NCI-H748 (cell line): ENCODE data around the gene DCAF8.
"Not testable (repeated sequence)": the region's sequence is repeated elsewhere in the genome, so short reads cannot be mapped to it uniquely, and the experiment has no call there.

Source experiments
- DNase-seq: peaks from one replicate; lab custom pipeline; 2025; ENCODE audit not compliant: unreplicated experiment; lab: John Stamatoyannopoulos, UW

The DCAF8 gene

DNA sequence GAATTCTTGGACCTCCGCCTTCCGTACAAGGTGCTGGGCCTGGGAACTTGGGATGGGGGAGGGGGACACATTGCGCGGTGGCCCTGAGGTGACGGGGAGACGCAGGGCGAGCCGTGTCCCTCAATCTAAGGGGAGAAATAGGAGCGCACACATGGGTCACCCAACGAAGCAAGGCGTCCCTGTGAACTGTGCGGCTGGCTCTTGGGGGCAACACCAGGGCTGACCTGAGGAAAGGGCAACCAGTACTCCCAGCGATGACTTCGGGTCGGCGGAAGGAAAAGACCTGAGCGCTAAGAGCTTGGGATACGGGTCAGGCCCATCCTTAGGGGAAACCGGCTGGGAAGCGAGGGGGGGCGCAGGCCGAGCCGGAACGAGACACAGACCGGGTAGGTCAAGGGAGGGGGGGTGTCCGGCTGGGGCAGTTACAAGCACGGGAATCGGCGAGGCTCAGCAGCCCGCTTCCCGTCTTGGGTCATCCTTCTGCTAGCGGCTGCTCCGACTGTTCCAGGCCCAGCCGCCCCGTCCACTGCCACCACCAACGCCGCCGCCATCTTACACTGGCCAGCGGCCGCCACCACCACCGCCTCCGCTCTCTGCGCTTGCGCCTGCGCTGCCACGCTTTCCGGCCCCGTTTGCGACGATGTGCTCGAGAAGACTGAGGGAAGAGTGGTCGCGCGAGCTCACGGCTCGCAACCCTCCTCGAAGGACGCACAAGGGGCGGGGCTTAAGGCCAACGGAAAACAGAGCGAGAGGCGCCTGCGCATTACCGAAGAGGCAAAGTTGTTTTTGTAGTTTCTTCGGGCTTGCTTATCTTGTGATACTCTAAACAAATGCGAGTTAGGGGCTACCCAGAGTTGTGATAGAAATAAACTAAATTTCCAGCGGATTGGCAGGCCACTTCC, at the start of gene DCAF8:
Gene DCAF8 (minus strand): TSS at position 657 of the 902 bp plus-strand sequence. CDS start 18,541 bp downstream, outside the sequence.
- DNase-seq: peak; percentile 98

DNA sequence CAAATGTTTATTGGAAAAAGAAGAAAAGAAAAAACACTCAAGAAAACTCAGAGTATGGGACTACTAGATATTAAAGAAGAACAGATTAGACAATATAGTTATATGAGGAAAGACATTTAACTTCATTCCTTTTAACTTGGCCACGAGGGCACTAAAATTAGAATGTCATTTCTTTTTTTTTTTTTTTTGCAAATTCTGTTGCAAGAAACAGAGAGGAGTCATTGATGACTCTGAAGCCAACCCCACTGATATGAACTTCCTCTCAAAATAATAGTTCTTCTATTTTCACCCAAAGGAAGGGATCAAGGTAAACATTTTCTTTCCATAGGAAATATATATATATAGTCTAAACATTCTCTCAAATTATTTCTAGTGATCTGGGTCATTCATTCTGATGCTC, 47.2 kb upstream of the DCAF8 start:
- no peak for DNase-seq

DNA sequence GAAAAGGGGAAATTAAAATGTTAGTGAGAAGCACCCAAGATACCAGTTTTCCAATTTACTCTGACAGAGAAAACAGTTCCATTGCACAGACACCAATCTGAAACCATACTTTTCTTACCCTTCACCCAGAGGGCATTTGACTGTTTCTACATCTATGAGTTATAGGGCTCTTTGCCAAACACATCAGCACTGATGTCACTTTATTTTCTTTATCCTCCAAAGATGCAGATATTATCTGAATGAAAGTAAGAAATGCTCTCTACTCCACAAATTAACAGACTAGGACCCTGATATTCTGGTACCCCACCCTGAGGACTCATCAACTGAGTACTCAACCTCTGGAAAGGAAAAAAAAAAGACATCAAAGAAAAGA, 46.8 kb upstream of the DCAF8 start:
- DNase-seq: no peak

DNA sequence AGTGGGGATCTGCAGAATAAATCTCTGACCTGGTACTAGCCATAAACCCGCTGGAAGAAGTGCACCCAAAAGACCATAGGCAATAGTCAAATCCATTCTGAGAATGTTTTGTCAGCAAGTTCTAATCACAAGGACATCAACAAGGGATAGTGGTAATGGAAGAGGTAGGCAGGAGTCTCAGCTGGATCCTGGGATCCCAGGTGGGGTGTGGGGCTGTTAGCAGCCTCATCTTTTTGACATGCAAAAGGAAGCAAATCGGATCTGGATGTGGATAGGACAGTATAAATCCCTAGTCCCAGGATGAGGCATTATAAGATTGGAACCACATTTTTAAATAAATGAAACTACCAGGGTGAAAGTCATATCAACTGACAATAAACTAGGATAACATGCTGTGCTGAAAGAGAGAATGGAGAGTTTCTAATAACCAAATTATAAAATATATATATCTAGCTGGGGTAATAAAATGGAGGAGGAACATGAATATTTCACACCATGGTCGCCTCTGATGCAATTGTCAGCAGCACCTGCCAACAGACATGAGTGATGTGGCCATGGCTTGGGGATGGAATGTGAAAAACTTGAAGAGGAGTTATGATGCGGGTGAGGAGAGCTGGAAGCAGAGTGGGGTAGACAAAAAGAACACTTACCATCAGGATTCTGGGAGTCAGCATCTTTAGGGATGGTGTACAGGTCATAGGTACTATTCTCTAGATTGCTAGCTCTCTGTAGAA, 46.3 kb upstream of the DCAF8 start:
- no peak for DNase-seq

DNA sequence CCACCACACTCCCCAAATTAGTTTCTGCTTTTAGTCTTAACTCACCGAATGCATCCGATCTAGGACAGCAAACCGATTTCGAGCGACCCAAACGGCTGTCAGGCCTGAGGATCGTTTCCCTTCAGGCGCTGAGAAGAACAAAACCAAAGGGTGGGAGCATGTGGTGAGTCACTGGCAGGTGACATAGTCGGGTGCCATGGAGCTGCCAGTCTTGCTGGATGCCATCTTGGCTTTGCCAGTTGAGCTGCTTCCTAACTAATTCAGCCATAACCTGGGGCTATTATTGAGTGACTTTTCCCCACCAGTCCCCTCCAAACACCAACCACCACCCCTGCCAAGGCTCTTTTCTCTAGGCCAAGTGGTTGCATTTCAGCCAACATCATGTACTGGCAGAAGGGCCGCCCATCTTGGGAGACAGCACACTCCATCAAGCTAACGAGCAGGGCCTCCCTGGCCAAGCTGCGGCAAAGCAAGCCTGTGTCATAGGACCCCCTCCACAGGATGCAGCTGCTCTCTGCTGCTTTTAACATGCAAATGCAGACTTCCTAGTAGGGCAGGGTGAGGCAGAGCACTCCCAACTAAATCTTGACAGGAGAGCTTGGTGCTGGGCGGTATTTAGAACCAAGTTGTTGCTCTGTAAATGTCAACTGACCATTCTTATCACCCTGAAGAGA, 44.9 kb upstream of the DCAF8 start:
- no peak for DNase-seq

DNA sequence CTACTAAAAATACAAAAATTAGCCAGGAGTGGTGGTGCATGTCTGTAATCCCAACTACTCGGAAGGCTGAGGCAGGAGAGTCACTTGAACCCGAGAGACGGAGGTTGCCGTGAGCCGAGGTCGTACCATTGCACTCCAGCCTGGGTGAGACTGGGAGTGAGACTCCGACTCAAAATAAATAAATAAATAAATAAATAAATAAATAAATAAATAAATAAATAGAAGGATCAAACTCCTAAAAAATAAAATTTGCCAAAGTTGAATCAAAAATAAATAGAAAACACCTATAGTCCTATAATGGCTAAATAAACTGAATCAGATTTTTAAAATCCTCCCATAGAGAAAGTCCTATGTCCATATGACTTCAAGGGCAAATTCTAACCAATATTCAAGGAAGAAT, 37.8 kb upstream of the DCAF8 start:
- DNase-seq: no peak

DNA sequence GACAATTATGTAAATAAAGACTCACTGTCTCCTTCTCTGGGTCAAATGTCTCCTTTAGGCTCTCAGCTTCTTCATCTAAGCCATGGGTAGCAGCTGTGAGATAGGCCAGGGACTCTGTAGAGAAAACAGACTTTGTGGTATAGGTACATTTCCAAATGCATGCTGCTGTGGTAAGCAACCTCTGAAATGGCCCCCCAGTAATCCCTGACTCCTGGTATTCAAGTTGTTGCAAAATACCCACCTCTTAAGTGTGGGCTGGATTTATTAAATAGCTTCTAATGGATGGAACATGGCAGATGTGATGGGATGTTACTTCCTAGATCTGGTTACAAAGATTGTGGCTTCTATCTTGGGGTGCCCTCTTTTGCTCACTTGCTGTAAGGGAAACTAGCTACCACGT, 33.7 kb upstream of the DCAF8 start:
- DNase-seq: no peak

DNA sequence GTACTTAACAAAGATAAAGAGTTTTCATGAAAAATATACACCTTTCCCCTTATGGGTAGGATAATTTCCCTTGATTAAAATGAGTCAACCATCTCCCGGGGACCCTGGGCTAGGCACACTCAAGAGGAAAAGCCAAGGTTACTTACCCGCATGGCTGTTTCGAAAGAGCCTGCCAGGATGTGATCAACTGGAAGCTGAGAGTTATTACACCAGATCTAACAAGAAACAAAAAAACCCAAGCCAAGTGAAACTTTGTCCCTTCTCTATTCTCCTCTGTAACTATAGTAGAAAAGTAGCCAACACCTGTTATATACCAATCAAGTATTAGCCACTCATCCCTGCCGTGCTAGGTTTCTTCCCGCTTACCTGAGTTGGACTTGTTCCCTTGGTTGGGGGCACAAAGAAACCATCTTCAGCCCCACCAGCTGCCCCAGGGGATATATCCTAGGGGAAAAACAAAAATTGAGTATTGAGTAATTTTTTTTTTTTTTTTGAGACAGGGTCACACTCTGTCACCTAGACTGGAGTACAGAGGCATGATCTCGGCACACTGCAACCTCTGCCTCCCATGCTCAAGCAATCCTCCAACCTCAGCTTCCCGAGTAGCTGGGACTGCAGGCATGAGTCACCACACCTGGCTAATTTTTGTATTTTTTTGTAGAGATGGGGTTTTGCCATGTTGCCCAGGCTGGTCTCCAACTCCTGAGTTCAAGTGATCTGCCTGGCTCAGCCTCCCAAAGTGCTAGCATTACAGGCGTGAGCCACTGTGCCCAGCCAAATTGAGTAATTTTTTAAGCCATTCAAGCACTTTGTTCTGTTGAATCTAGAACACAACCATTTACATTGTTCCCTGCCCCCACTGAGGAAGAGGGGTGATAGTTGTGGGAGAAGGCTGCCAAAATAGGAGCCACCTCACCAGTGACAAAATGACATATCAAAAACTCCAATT, 30.9 kb upstream of the DCAF8 start:
- no peak for DNase-seq

DNA sequence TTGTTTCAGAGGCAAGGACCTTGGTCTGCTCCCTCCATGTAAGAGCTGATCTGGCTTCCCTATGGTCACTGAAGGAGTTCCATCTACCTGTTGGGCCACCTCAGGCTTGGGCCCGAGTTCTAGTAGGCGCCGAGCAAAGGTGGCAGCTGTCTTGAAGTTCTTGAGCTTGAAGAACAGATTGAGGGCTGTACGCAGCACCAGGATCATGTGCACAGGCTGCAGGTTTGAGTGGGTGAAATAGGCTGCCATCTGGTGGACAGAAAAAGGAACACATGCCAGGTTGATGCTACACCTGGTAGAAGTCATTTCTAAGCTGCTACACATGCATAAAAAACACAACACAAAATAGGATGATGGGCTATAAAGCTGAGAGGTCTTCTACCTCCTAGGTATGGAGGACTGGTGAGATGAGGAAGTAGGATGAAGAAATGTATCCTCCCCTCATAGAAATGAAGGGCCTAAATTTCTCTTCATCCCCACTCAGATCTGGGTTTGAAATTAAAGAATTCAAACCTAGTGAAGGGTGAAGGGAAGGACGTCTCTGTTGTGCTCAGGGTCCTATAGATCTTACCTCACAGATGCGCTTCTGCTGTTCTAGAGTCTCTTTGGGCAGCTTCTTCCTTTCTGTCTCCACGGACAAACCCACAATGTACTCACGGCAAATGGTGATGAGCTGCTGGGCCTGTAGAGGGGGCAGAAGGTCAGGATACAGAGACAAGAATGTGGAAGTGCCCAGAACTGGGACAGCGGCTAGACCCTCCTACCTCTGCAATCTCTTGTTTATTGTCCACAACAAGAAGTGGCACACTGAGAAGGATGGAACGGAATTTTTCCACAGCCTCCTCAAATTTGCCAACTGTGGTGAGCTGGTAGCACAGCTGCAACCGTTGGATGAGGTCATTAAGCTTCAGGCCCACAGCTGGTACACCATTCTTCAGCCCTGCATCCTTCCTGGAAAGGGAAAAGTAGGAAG, 29.2 kb upstream of the DCAF8 start:
- DNase-seq: peak; percentile 60

DNA sequence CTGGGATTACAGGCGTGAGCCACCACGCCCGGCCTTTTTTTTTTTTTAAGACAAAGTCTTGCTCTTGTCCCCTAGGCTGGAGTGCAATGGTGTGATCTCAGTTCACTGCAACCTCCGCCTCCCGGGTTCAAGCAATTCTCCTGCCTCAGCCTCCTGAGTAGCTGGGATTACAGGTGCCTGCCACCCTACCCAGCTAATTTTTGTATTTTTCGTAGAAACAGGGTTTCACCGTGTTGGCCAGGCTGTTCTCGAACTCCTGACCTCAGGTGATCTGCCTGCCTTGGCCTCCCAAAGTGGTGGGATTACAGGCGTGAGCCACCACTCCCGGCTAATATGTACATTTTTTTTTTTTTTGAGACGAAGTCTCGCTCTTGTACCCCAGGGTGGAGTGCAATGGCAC, 25.4 kb upstream of the DCAF8 start:
- DNase-seq: not testable (repeated sequence)

DNA sequence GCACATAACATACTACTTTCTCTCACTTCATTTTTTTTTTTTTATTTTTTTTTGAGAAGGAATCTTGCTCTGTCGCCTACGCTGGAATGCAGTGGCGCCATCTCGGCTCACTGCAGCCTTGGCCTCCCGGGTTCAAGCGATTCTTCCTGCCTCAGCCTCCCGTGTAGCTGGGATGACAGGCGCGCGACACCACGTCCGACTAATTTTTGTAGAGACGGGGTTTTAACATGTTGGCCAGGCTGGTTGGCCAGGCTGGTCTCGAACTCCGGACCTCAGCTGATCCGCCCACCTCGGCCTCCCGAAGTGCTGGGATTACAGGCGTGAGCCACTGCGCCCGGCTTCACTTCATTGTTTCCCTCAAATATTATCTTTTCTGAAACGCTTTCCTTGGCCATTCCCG, 23.2 kb upstream of the DCAF8 start:
- DNase-seq: no peak

DNA sequence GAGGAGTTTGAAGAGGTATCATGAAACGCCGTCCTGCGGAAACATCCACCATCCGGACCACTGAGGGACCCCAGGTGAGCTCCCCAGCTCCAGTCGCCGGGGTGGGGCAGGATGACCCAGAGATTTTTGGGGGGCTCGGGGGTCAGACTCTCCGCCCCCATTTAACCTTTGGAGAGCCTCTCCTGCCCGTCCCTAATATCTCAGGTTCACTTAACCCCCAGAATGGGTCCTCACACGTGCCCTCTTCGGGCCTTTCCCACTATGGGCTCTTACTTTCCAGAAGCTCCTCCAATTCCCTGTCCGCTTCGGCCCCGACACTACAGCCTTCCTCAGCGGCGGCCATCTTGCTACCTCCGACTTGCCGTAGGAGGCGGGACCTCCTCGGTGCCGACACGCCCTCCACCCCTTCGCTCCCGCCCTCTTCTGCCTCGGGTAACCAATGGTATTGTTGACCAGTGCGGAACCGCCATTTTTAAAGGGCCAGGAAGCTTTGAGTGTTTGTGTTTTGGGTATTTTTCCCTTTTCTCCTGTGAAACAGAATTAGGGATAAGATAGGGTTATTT, 22.5 kb upstream of the DCAF8 start, which contains the start of gene PEX19:
Gene PEX19 (minus strand): TSS at position 352 of the 563 bp plus-strand sequence. CDS start 9 bp downstream, at position 343.
- peak; percentile 88 for DNase-seq

DNA sequence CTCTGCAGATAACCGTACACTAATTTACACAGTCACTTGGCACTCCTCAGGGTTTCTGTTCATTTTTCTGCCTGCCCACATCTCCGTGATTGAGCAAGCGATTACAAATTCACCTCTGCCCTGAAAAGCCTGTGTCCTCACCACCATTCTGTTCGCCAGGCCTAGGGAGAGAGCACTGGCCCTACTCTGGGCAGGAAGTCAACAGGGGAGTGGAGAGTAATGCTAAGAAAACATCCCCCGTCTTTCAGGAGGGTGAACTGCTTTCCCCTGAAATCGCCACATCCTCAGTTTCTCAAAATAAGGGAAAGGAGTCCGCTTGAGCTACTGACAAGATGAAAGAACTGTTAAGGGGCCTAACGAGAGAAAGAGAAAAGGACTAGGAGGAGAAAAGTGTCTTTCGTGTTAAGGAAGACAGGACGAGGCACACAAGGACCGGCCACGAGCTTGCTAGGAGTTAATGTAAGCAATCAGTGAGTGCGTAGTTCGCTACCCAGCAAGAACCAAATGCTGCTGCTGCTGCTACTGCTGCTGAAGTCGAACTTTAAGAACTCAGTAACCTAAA, 22.0 kb upstream of the DCAF8 start:
- DNase-seq: peak; percentile 49

DNA sequence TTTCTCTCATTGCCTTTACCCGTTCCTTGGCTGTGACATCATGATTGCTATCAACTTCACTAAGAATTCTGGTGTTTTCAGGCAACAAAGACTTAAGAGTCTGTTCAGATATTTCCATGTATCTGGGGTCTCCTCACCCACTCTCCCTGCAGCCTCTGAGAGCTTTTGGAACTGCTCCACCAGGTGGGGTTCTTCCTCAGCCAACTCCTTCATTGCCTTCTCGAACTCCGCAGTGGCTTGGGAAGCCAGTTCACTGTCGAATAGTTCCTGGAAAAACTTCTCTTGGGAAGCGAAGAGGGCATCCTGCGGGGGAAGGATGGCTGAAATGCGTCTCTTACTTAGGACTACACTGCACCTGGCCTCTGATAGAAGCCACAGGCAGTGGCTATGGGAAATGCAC, 20.5 kb upstream of the DCAF8 start:
- no peak for DNase-seq

DNA sequence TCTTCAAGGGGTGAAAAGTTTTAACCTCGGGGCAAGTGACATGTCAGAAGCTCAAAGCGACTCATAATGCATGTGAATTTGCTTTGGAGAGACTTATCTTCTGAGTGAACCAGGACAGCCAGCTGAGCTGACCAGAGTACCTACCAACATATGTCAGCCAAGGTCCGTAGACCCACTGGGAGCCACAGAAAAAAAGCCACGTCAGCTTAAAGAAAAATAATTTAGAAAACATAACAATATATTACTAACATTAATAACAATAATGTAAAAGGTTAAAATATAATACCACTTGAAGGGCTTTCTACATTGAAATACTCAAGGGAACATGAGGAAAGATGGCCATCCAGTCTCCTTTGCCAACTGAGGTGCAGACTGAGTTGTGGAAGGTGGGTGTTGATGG, 15.6 kb upstream of the DCAF8 start:
- DNase-seq: no peak

DNA sequence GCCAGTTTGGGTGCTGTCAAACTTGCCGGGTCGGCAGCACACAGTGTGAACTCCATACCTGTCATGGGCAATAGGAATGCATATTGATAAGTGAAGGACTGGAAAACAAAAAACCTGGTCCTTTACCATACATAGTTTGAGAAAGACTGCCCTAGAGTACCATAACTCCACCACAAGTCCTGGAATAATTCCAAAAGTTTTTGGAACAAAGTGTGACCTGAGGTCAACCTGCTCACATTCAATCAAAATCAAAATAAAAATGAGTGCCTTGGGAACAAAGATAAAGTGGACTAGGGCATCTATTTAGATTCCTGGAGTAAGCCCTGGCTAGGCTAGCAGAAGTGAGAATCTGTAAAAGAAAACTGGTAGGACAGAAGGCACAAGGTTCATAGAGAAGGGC, 15.0 kb upstream of the DCAF8 start:
- no peak for DNase-seq

DNA sequence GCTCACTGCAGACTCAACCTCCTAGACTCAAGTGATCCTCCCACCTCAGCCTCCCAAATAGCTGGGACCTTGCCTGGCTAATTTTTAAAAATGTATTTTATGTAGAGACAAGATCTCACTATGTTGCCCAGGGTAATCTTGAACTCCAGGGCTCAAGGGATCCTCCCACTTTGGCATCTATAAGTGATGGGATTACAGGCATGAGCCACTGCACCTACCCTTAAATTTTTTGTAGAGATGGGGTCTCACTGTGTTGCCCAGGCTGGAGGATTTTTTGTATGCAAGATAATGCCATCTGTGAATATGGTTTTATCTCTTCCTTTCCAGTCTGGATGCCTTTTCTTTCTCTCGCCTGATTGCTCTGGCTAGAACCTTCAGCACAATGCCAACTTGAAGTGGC, 8.7 kb upstream of the DCAF8 start:
- no peak for DNase-seq

DNA sequence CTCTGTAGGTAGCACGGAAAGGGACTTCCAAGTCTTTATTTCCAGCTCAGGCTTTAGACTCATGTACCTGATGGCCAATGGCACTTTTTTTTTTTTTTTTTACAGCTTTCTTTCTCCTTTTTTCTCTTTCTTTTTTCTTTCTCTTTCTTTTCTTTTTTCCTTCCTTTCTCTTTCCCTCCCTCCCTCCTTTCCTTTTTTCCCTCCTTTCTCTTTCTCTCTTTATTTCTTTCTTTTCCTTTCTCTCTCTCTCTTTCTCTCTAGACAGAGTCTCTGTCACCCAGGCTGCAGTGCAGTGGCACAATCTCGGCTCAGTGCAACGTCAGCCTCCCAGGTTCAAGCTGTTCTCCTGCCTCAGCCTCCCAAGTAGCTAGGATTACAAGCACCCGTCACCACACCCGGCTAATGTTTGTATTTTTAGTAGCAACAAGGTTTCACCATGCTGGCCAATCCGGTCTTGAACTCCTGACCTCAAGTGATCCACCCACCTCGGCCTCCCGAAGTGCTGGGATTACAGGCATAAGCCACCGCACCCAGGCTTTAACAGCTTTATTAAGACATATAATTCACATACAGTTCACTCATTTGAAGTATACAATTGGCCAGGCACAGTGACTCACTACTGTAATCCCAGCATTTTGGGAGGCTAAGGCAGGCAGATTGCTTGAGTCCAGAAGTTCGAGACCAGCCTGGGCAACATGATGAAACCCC, 5.1 kb upstream of the DCAF8 start:
- no peak for DNase-seq
